ENCODE results near the gene RAB20. TPM values are rescaled to one million over a fixed set of nuclear protein-coding genes. Genes with fewer than 3 reads are reported as not detected.

The RAB20 gene
- total and polyA plus RNA-seq, 9 of the 15 experiments (the other 6 are each of a cell fraction or from before 2014, with no cell fraction given) = 0.62 to 9.2 (median 5.4) TPM

- Histone ChIP-seq H3K27me3 (ENCODE audit: control insufficient read depth in 2 of 2, insufficient read depth in 2 of 2, low read length in 2 of 2) (no peaks in the 10 kb centered on the region), H3K4me1 (replicated peaks in 1 of 2; ENCODE audit: control insufficient read depth in 2 of 2, insufficient read depth in 2 of 2, low read length in 2 of 2) (peaks cover 0 to 14% of the 10 kb centered on the region in 2 experiments; a peak in 2 of 5 replicates), H3K36me3 (ENCODE audit: control insufficient read depth, insufficient read depth, low read length) (no peaks in the 10 kb centered on the region), H3K27ac (ENCODE audit: extremely low read depth, low read depth, low read length) (no peak overlapping the region), H4K20me1 (replicated peaks; ENCODE audit: control insufficient read depth, insufficient read depth, low read length) (no peaks in the 10 kb centered on the region), H2AFZ (ENCODE audit: low read depth, low read length) (no peak overlapping the region), H3K9ac (ENCODE audit: insufficient read depth in 1 of 2, low read depth in 2 of 2, low read length in 2 of 2) (no peak overlapping the region), H3K9me3 (replicated peaks; ENCODE audit: control insufficient read depth, insufficient read depth, low read depth, low read length) (0 out of 2 replicates have a peak, but pooled peaks cover 1% of the 10 kb centered on the region), H3K4me3 (no peak overlapping the region), H3K9me1 (ENCODE audit: control insufficient read depth, insufficient read depth, low read length) (peaks cover 3% of the 10 kb centered on the region), H3K4me2 (ENCODE audit: insufficient read depth, low read length) (no peak overlapping the region), H3K79me2 (ENCODE audit: control insufficient read depth, insufficient read depth, low read length) (no peaks in the 10 kb centered on the region)
- BruUV-seq (replicated peaks) = no TSS peak
- no peak for DNase-seq (ENCODE audit: extremely low read depth in 1 of 4, low spot score in 3 of 4)
- in situ Hi-C loops (cut with MboI) (no loop called here), intact Hi-C loops (cut with micrococcal nuclease) (no loop called here)
- CTCF ChIA-PET (ENCODE audit: low intra/inter-chr PET ratio) = no interaction called here
- no peak for ATAC-seq
- TF ChIP-seq ATF1 (CRISPR knock-in tag; IDR thresholded peaks at IDR 0.05) = no peak
- TF ChIP-seq ATF1 (tag; IDR thresholded peaks at IDR 0.05) = no peak
- no peak for TF ChIP-seq FUS (optimal IDR thresholded peaks at IDR 0.05; ENCODE audit: low read depth, low read length)
- no peak for TF ChIP-seq KLF1 (tag; IDR thresholded peaks at IDR 0.05)
- TF ChIP-seq ZBTB11 (CRISPR knock-in tag; IDR thresholded peaks at IDR 0.05) = no peak
- no peak for TF ChIP-seq ZNF511 (CRISPR knock-in tag; IDR thresholded peaks at IDR 0.05)
- TF ChIP-seq, protein P1, sequence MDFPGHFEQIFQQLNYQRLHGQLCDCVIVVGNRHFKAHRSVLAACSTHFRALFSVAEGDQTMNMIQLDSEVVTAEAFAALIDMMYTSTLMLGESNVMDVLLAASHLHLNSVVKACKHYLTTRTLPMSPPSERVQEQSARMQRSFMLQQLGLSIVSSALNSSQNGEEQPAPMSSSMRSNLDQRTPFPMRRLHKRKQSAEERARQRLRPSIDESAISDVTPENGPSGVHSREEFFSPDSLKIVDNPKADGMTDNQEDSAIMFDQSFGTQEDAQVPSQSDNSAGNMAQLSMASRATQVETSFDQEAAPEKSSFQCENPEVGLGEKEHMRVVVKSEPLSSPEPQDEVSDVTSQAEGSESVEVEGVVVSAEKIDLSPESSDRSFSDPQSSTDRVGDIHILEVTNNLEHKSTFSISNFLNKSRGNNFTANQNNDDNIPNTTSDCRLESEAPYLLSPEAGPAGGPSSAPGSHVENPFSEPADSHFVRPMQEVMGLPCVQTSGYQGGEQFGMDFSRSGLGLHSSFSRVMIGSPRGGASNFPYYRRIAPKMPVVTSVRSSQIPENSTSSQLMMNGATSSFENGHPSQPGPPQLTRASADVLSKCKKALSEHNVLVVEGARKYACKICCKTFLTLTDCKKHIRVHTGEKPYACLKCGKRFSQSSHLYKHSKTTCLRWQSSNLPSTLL (IDR thresholded peaks at IDR 0.05) = no peak
- no peak for TF ChIP-seq PHF21A (IDR thresholded peaks at IDR 0.05; ENCODE audit: borderline replicate concordance, low read depth)
- TF ChIP-seq TBL1XR1 (IDR thresholded peaks at IDR 0.05; ENCODE audit: low read length in 2 of 2) = no peak
- no peak for FAIRE-seq
- 53% methylated on average over 2 of the region's 3 CpGs for WGBS (ENCODE audit: insufficient coverage, low coverage, missing lambda C conversion rate)
- POLR2A ChIA-PET = no interaction called here
Measured at GRCh38 chr13:110496281-110496680, 65.2 kb downstream of the RAB20 start.
